Activated T-cell treated with anti-CD3 and anti-CD28 coated beads for 4 hours (primary cell): ENCODE data around the gene RHPN2.

Experiments
- DNase-seq: peaks from one replicate; pipeline ENCODE4 v3.0.0-alpha.2; 2020

RHPN2 gene

DNA sequence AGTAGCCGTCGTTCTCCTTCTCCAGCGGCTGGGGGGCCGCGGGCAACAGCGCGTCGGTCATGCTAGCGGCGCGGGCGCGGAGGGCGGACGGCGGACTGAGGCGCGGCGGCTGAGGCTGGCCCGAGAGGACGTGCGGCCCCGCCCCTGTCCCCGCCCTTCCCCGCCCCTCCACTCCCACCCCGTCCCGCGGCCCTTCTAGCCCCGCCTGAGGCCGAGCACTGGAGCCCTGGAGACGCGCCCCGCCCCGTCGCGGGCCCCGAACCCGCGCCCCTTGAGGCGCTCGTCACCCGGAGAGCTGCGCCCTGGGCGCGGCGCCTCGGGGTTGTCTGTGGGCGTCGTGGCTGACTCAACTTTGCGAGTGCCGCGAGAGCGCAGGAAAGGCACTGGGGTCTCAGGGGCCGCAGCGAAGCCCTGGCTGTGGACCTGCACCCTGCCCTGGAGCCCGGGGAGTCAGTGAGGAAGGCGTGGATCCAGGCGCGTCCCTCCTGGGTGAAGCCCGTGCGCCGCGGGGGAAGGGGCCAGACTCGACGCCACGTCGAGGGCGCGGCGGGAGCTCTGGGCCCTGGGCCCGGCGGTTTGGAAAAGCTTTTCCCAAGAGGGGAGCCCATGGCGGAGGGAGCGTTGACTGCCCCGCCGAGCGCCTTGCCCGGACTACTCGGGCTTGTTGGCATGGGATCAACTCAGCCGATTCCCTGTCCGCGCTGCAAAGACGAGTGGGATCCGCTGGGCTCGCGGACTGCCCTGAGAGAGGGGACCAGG, at the start of gene RHPN2:
TSS of gene RHPN2 (minus strand) at position 97 of the 759 bp plus-strand sequence. CDS start at position 61, 36 bp downstream.
- DNase-seq, result peak; percentile 34

DNA sequence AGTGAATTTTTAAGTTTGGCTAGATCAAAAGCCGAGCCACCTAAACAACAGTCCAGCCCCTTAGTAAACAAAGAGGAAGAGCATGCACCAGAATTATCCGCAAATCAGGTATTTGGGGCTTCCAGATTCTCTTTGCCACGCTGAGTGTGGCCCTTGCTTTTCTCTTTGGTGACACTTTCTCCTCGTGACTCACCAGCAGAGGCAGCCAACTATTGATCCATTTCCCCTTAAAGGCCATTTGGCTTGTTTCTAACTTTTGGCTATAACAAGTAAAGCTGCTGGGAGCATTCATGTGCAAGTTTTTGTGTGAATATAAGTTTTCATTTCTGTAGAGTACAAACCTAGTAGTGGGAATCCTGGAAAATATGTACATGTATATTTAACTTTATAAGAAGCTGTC, 49.6 kb upstream of the RHPN2 start:
- DNase-seq, result no peak

DNA sequence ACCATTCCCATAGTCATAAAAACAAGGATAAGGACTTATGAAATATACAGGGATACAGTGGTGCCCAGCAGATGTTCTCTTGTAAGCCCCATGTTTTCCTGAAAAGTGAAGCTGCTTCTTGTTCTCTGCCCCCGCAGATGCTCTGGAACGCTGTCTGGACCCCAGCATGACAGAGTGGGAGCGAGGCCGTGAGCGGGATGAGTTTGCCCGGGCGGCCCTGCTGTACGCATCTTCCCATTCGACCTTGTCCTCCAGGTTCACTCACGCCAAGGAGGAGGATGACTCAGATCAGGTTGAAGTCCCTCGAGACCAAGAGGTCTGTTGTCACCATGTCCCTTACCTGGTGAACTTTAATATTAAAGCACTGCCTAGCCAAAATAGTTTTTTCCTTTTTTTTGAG, 46.9 kb upstream of the RHPN2 start:
- no peak for DNase-seq

DNA sequence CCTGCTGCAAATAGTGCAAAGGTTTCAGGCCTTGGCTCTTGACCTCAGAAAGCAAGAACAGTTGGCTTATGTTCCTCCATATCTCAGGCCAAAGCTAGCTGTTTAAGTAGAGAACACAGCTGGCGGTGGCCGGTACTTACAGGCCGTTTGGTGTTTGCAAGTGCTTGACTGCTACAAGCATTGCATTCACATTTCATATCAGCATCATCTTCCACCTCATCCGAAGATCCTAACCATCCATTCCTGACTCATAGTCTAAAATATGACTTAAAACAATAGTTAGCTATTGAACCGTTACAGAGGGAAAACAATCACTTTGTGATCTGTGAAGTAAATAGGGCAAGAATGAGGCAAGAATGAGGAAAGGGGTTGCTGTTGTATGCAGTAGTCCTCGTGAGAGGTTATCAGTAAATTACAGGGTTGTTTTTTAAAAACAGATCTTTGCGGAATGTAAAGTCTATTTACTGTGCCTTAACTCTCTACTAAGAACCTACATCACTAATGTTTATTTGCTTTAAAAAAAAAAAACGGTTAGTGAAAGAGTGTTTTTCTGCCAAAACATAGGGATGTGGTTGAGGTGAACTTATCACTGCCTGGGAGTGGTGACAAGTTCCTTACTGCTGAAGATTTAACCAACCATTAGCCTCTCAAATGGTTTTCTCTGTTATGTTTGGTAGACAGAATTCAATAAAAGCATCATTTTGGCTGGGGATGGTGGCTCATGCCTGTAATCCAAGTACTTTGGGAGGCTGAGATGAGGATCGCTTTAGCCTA, 45.6 kb upstream of the RHPN2 start:
- no peak for DNase-seq

DNA sequence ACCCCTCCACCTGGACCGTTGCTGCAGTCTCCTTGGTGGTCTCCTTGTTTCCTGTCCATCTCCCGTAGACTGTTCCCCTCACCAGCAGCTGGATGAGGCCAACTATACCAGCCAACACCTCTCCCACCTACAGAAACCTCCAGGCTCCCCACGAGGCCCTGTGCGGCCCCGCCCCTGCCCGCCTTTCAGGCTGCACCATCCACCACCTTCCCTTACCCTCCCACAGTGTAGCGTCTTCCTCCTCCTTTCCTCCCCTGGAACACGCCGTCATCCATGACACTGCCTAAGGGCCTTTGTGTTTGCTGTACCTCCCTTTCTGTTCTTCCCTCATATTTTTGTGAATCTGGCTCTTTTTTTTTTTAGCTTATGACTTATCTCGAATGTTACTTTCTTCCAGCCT, 43.5 kb upstream of the RHPN2 start:
- no peak for DNase-seq

DNA sequence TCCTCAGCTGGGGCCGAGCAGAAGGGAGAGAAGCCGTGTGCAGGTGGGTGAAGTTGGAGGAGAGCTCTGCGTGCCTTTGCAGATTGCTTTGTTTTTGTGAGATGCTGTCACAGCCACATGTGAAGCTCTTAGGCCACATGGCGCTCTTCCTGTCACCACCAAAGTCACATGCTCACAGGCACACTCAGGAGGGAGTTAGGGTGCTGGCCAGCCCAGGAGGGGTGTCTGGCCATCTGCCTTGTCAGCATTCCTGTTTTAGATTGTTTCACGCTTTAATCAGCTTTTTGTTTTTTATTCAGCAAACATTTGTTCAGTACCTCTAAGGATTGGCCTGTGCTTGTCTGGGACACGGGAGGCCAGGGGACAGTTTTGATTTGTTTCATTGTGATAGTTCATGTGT, 38.2 kb upstream of the RHPN2 start:
- DNase-seq, result no peak

DNA sequence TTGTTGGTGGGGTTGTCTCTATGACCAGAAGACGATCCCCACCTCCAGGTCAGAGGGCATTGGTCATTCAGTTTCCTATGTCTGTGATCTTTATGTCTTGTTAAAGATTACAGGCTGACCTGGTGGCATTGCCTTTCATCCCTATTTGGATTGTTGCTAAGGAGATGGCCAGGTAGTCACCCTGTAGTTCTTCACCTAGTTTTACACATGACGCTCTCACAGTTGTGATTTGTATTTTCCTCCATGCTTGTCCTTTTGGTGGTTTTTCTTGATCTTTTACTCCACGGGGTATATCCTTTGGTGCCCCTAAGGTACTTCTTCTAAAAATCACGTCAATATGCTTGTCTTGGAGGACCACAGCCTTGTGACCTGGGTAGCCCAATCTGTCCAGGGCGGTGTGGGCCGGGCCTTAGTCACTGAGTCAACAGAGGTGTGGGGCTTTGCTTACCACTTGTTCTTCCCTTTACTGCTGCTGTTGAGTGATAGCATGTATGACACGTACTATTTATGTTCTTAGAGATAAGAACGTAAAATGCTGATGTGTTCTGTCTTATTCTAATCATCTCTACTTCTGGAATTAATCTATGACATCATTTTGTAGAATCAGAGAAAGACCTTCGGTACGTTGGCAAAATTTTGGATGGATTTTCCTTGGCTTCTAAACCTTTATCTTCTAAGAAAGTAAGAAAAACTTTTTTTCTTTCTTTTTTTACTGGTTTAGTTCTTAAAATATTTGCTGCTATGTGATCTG, 36.4 kb upstream of the RHPN2 start:
- DNase-seq, result no peak

DNA sequence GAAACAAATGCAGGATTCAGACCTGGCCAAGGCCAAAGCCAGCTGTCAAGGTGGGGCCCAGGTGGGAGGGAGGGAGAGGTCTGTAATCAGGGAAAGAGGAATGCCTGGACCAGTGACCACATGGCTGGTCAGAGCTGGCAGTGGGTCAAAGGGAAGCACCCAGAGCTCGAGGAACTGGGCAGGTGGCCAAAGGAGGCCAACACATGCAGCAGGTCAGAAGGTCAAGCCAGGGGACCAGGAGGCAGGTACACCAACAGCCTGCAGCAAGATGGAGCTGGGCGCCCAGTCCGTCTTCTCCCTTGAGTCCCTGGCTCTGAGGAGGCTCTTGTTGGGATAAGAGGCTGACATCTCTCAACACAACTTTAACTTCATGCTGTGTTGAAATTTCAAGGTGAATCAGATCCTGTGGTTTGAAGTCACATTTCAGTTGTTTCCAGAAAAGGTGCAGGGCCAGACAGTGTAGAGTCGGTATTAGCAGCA, 33.4 kb upstream of the RHPN2 start:
- no peak for DNase-seq

DNA sequence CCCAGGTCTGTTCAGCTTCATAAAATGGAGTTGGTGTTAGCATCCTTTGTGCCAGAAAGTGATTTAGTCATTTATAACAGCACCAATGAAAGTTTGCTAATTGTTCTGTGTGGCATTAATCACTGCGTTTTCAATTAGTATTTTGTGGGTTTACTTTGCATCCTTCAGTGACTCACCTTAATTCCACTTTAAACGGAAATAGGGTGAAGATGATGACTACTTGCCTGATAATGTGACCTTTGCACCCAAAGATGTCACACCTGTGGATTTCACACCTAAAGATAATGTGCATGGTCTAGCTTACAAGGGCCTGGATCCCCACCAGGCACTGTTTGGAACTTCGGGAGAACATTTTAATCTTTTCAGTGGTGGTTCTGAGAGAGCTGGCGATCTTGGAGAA, 31.3 kb upstream of the RHPN2 start:
- DNase-seq, result no peak

DNA sequence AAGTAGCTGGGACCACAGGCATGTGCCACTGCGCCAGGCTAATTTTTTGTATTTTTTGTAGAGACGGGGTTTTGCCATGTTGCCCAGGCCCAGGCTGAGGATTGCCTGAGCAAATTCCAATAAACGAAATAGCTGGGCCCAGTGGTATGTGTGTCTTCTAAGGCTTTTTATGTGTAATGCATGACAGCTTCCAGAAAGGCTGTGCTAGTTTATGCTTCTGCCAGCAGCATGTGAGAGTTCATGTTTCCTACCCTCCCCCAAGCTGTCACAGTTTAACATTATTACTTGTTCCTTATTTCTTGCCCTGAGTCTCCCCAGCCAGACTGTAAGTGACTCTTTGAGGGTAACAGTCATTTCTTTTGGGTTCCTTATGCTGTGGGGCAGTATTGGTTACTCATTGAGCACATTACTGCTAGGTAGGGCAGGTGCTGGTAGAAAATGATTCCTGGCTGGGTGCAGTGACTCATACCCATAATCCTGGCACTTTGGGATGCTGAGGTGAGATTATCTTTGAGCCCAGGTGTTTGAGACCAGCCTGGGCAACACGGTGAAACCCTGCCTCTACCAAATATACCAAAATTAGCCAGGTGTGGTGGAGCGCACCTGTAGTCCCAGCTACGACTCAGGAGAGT, 29.9 kb upstream of the RHPN2 start:
- no peak for DNase-seq

DNA sequence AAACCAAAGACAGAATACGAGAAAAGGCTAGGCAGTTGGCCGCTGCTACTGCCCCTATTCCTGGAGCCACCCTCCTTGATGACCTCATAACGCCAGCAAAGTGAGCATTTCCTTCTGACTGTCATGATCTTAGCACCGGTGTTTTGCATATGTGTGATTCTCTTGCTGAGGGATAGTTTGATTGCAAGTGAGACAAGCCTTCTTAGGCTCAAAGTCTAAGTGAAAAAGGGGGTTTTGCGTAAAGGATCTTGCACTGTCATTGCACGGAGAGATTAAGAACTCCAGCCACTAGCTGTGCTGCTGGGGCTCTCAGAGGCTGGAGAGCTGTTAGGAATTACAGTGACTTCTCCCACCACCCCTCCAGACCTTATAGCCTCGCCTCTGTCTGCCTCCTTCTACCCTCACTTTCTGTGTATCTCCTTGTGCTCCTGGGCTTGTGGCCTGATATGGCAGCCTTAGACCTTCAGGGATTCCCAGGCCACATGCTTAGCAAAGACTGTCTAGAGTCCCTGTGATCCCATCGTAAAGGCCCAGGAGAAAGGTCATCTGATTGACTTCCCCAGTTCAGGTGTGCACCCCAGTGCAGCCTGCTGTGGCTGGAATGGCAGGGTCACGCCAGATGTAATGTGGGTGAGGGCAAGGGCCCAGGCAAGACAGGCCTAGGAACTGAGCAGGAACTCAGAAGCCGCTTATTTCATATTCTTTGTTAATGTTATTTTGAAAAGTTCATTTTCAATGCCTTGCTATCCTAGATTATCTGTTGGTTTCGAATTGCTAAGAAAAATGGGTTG, 28.9 kb upstream of the RHPN2 start:
- no peak for DNase-seq

DNA sequence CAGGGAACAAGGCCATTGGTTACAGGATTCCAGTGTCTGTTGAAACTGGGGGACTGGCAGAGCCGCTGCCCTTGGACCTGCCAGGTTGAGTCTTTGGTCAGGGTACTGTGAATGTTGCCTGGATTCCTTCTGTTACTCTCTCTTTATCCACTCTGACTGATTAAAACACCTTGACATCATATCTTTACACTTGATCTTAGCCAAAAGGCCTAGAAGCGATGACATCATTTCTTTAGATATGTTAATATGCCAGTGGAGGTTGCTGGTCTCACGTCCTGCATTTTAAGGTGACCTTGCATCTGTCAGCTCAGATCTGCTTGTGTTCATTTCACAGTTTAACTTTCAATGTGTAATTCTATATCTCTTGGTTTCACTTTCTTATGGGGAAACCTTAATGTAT, 25.5 kb upstream of the RHPN2 start:
- no peak for DNase-seq

DNA sequence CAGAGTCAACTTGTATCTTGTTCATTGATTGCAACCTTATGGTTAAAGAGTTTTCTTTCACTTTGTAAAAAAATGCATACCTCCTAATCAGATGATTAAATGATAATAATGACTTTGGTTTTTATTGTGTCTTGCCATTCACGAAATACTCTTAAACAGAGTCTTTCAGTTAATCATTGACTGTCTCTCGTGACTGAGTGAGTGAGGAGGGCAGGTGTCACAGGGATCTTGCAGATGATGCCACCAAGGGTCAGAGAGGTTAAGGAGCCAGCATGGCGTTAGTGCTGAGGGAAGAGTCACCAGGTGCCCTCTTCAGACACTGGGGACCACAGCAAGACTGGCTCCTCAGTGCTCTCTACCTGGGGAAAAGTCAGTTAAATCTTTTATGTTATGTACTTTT, 24.3 kb upstream of the RHPN2 start:
- DNase-seq, result no peak

DNA sequence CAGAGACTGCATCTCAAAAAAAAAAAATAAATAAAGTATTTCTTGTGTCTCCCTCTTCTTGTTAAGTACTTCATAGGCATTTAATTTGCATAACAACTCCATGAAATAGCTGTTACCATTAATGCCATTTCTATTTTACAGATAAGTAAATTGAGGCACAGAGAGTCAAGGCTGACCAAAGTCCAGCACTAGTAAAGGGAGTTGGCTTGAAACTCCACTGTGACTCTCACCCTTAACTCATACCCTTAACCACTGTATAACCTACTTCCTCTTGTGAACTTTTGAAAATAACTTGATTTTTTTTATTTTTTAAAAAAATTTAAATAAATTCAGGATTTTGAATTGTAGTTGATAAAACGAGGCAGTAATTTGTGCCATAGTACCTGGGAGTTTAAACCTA, 22.3 kb upstream of the RHPN2 start:
- DNase-seq, result no peak

DNA sequence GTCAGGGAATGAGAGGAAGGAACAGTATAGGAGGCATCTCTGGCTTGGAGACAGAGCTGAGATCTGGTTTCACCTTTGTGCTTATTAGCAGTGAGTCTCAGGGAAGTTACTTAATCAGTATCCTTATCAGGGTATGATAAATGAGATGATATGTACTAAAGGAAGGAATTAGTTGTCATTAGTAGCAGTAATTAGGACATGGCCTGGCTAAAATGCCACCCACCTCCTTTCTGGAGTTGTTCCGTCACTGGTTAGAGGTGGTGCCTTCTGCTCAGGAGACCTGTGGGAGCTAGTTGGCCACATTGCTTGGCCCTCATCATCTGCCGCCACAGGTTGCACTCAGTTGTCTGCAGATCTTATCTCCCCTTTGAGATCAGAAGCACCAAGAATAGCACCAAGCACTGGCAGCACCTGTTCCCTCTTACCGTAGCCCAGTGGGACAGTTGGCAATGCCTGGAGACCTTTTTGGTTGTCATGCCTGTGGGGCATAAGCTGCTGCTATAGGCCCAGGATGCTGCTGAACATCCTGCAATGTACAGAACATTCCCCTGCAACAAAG, 21.0 kb upstream of the RHPN2 start:
- no peak for DNase-seq

DNA sequence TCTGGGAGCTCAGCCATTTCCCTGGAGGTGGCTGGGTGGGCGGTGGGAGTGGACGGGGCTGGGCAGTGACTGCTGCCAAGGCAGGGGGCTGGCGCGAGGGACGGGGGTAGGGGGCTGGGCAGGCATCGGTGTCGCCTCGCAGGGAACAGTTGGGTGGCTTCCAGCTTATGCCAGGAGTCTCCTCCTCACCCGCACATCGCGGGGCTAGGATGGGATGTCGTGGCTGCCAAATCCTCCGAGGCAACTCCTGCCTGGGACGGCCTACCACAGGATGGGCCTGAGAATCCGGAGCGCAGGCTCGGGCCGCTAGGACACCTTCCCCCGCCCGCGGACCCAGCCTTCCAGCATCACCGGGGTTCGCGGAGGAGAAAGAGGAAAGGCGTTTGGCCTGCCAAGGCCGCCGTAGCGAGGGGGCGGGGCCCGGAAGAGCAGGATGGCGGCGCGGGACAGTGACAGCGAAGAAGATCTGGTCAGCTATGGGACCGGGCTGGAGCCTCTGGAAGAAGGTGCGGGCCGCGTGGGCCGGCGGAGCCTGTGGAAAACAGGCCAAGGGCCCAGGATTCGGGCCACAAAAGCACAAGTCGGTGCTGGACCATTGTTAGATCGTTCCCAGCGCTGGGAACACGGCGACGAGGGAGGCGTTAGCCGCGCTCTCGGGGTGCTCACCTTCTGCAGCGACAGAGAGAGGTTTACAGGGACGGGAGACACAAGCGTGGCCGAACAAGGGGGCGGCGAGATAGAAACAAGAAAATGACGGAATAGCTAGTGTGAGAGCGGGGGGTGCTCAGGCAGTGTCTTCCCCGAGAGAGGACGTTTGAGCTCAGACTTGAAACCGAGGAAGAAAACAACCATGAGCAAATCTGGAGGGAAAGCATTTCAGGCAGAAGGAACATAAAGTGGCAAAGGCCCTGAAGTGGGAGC, 16.3 kb upstream of the RHPN2 start, which contains the start of gene GPATCH1:
TSS of gene GPATCH1 (plus strand) at position 421 of the 921 bp plus-strand sequence. CDS start at position 434, 13 bp downstream.
- DNase-seq, result peak; percentile 78

DNA sequence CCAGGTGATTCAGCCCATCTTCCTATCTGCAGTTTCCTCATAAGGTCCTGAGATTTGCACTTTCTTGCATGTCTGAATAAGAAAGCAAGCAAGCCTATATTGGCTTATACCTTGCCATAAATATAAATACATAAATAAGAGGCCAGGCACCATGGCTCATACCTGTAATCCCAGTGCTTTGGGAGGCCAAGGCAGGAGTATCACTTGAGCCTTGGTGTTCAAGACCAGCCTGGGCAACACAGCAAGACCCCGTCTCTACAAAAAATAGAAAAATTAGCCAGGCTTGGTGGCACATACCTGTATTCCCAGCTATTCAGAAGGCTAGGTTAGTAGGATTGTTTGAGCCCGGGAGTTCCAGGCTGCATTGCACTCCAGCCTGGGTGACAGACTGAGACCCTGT, 10.8 kb upstream of the RHPN2 start:
- DNase-seq, result no peak

DNA sequence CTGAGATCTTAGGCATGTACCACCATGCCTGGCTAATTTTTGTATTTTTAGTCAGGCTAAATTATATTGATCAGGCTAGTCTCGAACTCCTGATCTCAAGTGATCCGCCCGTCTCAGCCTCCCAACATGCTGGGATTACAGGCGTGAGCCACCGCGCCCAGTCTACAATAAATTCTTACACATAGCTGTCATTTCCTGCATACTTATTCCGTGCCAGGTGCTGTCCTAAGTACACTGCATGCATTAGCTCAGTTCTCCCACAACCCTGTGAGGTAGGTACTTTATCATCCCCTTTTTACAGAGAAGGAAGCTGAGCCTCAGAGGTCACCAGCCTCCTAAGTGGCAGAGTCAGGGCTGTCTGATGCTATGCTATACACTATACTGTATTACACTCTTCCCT, 7.2 kb upstream of the RHPN2 start:
- DNase-seq, result no peak

DNA sequence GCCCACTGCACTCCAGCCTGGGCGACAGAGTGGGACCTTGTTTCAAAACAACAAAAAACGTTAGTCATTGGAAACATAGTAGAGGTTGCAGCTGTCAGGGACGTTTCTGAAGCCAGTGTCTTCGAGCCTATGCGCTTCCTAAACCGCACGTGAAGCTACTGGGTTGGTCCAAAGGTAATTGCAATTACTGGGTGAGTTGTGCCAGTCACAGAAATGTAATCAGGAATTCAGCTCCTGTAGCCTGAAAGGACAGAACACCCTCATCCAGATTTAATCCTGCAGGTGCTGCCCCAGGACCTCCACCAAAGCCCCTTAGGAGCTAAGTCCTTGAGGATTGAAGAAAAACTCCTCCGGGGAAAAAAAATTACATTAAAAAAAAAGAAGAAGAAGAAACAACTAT, 2.4 kb upstream of the RHPN2 start:
- no peak for DNase-seq

DNA sequence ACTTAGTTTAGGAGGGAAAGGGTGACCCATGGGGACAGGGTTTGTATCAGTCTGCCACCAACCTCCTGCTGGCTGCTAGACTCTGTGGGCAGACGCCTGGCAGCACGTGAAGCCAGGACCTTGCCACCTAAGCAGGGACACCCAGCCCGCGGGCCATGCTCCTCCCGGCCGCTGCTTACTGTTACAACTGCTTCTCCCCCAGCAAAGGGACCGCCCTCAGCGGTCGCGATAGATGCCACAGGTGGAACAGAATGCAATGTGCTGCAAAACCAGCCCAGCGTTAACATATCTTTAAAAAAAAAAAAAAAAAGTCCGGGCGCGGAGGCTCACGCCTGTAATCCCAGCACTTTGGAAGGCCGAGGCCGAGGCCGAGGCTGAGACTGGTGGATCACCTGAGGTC, 1.9 kb upstream of the RHPN2 start:
- DNase-seq, result no peak

DNA sequence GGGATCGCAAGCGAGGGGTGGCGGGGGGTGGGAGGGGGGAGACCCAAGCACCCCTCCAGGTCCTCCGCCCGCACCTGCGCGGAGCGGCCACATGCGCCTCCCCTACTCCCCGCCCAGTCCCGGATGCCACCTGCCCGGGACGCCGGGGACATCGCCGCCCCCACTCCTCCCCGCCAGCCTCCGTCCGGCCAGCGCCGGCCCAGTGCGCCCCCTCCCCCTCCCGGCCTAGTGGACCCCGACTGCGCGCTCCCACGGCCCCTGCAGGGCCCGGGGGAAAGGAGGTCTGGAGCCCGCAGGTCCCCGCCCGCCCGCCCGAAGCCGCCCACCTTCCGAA, 263 bp downstream of the RHPN2 start:
- peak; percentile 1 for DNase-seq
